HL-60 (cell line): Measurements from ENCODE around the gene LRP8.

Experiments used
- DNase-seq, 2 experiments: peaks; one replicate each; pipeline ENCODE4 v3.0.0-alpha.2; 2010 to 2020; ENCODE audit warnings: low read depth in 1 of 2, low spot score in 1 of 2
- H3K27ac ChIP-seq: fragments of 250-450 bp; sonication (Bioruptor Pico); replicated peaks from 2 replicates; pipeline ENCODE4 v1.5.1; 2020; ENCODE audit warnings: mild to moderate bottlenecking, moderate library complexity
- H3K27me3 ChIP-seq: fragments of 250-450 bp; sonication (Bioruptor Pico); 2 replicates; pipeline ENCODE4 v1.5.1; 2021; ENCODE audit warnings: mild to moderate bottlenecking, moderate library complexity; ENCODE audit not compliant: insufficient read depth, poor library complexity, severe bottlenecking
- H3K4me3 ChIP-seq: replicated peaks from 2 replicates; pipeline ENCODE4 v1.5.1; 2011; ENCODE audit warnings: mild to moderate bottlenecking, control low read depth, low read length; ENCODE audit not compliant: insufficient read depth
- CTCF ChIP-seq: IDR thresholded peaks from one replicate; pipeline ENCODE4 v1.5.1; 2011; ENCODE audit warnings: low read length, control low read depth, inconsistent platforms; ENCODE audit not compliant: insufficient read depth
- GABPA ChIP-seq: IDR thresholded peaks from 2 replicates; pipeline ENCODE4 v1.6.1; 2012; ENCODE audit warnings: low read depth
- POLR2AphosphoS5 ChIP-seq: IDR thresholded peaks from 2 replicates; pipeline ENCODE4 v1.6.1; 2012; ENCODE audit warnings: low read depth
- REST ChIP-seq: IDR thresholded peaks from 2 replicates; pipeline ENCODE4 v1.6.1; 2012; ENCODE audit warnings: low read depth; ENCODE audit not compliant: insufficient replicate concordance
- SPI1 ChIP-seq: IDR thresholded peaks from 2 replicates; pipeline ENCODE4 v1.6.1; 2012; ENCODE audit warnings: low read depth, mild to moderate bottlenecking, borderline replicate concordance

LRP8 gene

GRCh38 chr1:53305650-53306049 is 22.2 kb downstream of the LRP8 start:
- DNase-seq: no peak

GRCh38 chr1:53304527-53304926 is 23.3 kb downstream of the LRP8 start:
- no peak for DNase-seq
- H3K4me3 ChIP-seq: no peak overlapping the region
- no peak overlapping the region for H3K27ac ChIP-seq
- H3K27me3 ChIP-seq: no peaks in the 10 kb centered on the region
- TF ChIP-seq POLR2AphosphoS5 (no peak), CTCF (no peak), SPI1 (no peak), REST (no peak), GABPA (no peak)

More at GRCh38 chr1:53305650-53306049, 22.2 kb downstream of the LRP8 start:
- H3K27me3 ChIP-seq: no peaks in the 10 kb centered on the region
- no peak overlapping the region for H3K27ac ChIP-seq
- H3K4me3 ChIP-seq: no peak overlapping the region
- no peak for TF ChIP-seq POLR2AphosphoS5
- TF ChIP-seq REST: no peak
- no peak for TF ChIP-seq SPI1

- H3K4me3 ChIP-seq: no peak overlapping the region
- no peaks in the 10 kb centered on the region for H3K27me3 ChIP-seq
- H3K27ac ChIP-seq: no peak overlapping the region
- DNase-seq: no peak
- TF ChIP-seq REST (no peak), GABPA (no peak)
Observed at GRCh38 chr1:53303726-53304515, 23.9 kb downstream of the LRP8 start.

GRCh38 chr1:53303243-53303642 is 24.6 kb downstream of the LRP8 start:
- no peak for DNase-seq
- Histone ChIP-seq H3K27me3 (no peaks in the 10 kb centered on the region), H3K4me3 (no peak overlapping the region), H3K27ac (no peak overlapping the region)
- TF ChIP-seq CTCF (no peak), POLR2AphosphoS5 (no peak), GABPA (no peak), REST (no peak), SPI1 (no peak)
